ENCODE data around the gene PRPF38A. TPM values are rescaled to one million over a fixed set of nuclear protein-coding genes. Genes with fewer than 3 reads are reported as not detected.
"Not testable (repeated sequence)": the region's sequence is repeated elsewhere in the genome, so short reads cannot be mapped to it uniquely, and the experiment has no call there.

The PRPF38A gene
- total and polyA plus RNA-seq, 8 donors, result 7.6 to 21.7 (median 13.5) TPM

- peaks cover 9 to 44% (median 32%) of the 10 kb centered on the region in 4 donors for H3K4me1 ChIP-seq
- H3K9me3 ChIP-seq, result no peaks in the 10 kb centered on the region
- no peaks in the 10 kb centered on the region for H3K27me3 ChIP-seq
- no peak overlapping the region for H3K4me3 ChIP-seq
- no peak overlapping the region for H3K27ac ChIP-seq
- DNase-seq, result no peak
- 86 to 90% (median 89%) methylated on average over 5 of the region's 5 CpGs for WGBS, 5 donors
- peaks cover 5 to 18% (median 11%) of the 10 kb centered on the region in 4 donors for H3K36me3 ChIP-seq
- intact Hi-C loops (cut with DNase I; ENCODE audit: low total_unique reads), result no loop called here
- TF ChIP-seq POLR2A (IDR thresholded peaks at IDR 0.05), result no peak
- no peak for TF ChIP-seq POLR2AphosphoS5 (IDR thresholded peaks at IDR 0.05)
- TF ChIP-seq EP300 (IDR thresholded peaks at IDR 0.05), result no peak
- no peak for TF ChIP-seq CTCF (IDR thresholded peaks at IDR 0.05)
These were observed 37.1 kb upstream of the PRPF38A start for GRCh38 chr1:52367272-52367671.

GRCh38 chr1:52368383-52369172 is 35.8 kb upstream of the PRPF38A start:
- Histone ChIP-seq H3K4me1 (peaks cover 9 to 42% (median 30%) of the 10 kb centered on the region in 4 donors), H3K36me3 (peaks cover 0 to 18% (median under 1%) of the 10 kb centered on the region in 4 donors), H3K9me3 (no peaks in the 10 kb centered on the region), H3K4me3 (peak overlapping the region; percentile 45 to 54 (median 51)), H3K27ac (peak overlapping the region in 4 of 5 donors; percentile 61 to 77 (median 68)), H3K27me3 (no peaks in the 10 kb centered on the region)
- TF ChIP-seq POLR2A (IDR thresholded peaks at IDR 0.05) (no peak), CTCF (IDR thresholded peaks at IDR 0.05) (no peak), POLR2AphosphoS5 (IDR thresholded peaks at IDR 0.05) (no peak)
- peak; percentile 69 to 89 for DNase-seq
- intact Hi-C loops (cut with DNase I; ENCODE audit: low total_unique reads), result no loop called here
- WGBS, 5 donors, result 4 to 10% (median 6%) methylated on average over 35 to 51 of the region's 51 CpGs

GRCh38 chr1:52369851-52370250 is 34.6 kb upstream of the PRPF38A start:
- H3K27me3 ChIP-seq; H3K27ac ChIP-seq; intact Hi-C loops (cut with DNase I; ENCODE audit: low total_unique reads); H3K9me3 ChIP-seq; H3K4me3 ChIP-seq; DNase-seq: not testable (repeated sequence)
- Histone ChIP-seq H3K4me1 (peaks cover 4 to 30% (median 20%) of the 10 kb centered on the region in 4 donors), H3K36me3 (peaks cover 0 to 17% (median 0%) of the 10 kb centered on the region in 4 donors)
- WGBS, 5 donors, result 70 to 92% (median 78%) methylated on average over 1 of the region's 1 CpG

- Histone ChIP-seq H3K4me3 (no peak overlapping the region), H3K36me3 (peaks cover 0 to 25% (median 0%) of the 10 kb centered on the region in 4 donors), H3K9me3 (no peaks in the 10 kb centered on the region), H3K27me3 (no peaks in the 10 kb centered on the region), H3K4me1 (no peaks in the 10 kb centered on the region), H3K27ac (no peak overlapping the region)
- TF ChIP-seq POLR2A (IDR thresholded peaks at IDR 0.05) (no peak), POLR2AphosphoS5 (IDR thresholded peaks at IDR 0.05) (no peak), CTCF (IDR thresholded peaks at IDR 0.05) (no peak), EP300 (IDR thresholded peaks at IDR 0.05) (no peak)
- intact Hi-C loops (cut with DNase I; ENCODE audit: low total_unique reads), result no loop called here
- 94 to 100% (median 96%) methylated on average over 3 of the region's 3 CpGs for WGBS, 5 donors
- DNase-seq, result no peak
These were observed 19.0 kb upstream of the PRPF38A start for GRCh38 chr1:52385376-52385775.

GRCh38 chr1:52386458-52386857 is 17.9 kb upstream of the PRPF38A start:
- Histone ChIP-seq H3K4me1 (no peaks in the 10 kb centered on the region), H3K9me3 (no peaks in the 10 kb centered on the region), H3K36me3 (peaks cover 0 to 25% (median 0%) of the 10 kb centered on the region in 4 donors), H3K27me3 (no peaks in the 10 kb centered on the region), H3K27ac (no peak overlapping the region), H3K4me3 (no peak overlapping the region)
- no peak for TF ChIP-seq POLR2AphosphoS5 (IDR thresholded peaks at IDR 0.05)
- intact Hi-C loops (cut with DNase I; ENCODE audit: low total_unique reads), result no loop called here
- no peak for DNase-seq
- WGBS, 5 donors, result 79 to 93% (median 87%) methylated on average over 4 to 5 of the region's 5 CpGs

Measured in stomach (tissue), 9 donors.